ENCODE data around the gene PSMA6. TPM values are rescaled to one million over a fixed set of nuclear protein-coding genes. Genes with fewer than 3 reads are reported as not detected.

PSMA6 gene
- total RNA-seq, 4 donors from 2014 or later, result 70.5 to 143 (median 112) TPM

DNA sequence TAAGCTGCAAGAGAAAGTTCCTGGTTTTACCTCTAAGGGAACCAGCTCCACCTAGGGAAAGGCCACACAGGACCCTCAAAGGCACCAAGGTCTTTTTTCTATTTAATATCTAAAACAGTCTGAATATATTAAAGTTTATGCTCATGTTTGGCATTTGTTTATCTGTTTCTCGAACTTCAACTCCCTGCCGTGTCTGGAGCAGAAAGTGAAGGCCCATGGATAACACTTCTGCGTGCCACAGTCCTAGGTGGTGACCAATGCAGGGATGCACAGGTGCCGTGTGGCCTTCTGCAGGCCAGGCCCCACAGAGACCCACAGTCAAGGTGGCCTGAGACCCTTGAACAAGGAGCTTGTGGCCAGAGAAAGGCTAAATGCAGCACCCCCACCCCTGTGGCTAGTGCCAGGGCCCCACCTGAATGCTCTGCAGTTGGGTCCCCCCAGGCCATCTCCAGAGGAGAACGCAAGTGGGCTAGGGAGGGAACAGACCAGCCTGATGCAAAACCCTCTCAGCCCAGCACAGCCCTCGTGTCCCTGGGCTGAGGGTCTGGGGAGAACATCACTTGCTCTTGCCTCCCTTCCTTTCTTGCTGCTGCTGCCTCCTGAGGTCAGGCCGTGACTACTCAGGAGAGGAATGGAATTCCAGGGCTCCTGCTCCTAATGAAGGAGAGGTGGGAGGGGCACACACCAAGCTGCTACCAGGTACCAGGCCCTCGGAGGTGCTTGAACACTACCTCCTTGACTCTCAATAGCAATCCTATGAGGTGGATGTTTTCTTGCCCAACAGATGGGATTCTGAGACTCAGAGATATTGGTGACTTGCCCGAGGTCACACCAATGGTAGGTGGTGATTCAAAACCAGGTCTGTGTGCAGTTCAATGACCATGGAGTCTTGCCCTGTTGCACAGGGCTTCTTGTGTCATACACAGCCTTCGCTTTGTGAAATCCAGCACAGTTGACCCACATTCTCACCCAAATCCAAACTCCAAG, 45.4 kb downstream of the PSMA6 start:
- peak overlapping the region in 3 of 4 donors; percentile 3 to 21 (median 16) for H3K4me3 ChIP-seq
- H3K36me3 ChIP-seq, result no peaks in the 10 kb centered on the region
- DNase-seq (ENCODE audit: extremely low spot score), result no peak
- H3K4me1 ChIP-seq, result peaks cover 73 to 99% (median 98%) of the 10 kb centered on the region in 4 donors
- H3K9me3 ChIP-seq, result no peaks in the 10 kb centered on the region
- intact Hi-C loops (cut with DNase I), result loop anchor here (2.0 kb wide), 1 partner anchor 65 kb away; no protein-coding TSS in a partner anchor
- WGBS, result 73% methylated on average over 9 of the region's 10 CpGs
- TF ChIP-seq POLR2AphosphoS5 (IDR thresholded peaks at IDR 0.05) (no peak), POLR2A (IDR thresholded peaks at IDR 0.05; ENCODE audit: low read depth) (no peak)
- no peaks in the 10 kb centered on the region for H3K27me3 ChIP-seq
- H3K27ac ChIP-seq (replicated peaks in 1 of 4), result peak overlapping the region; percentile 92 to 96 (median 94)

GRCh38 chr14:35338731-35339405, 46.7 kb downstream of the PSMA6 start:
- peak overlapping the region; percentile 92 to 96 (median 94) for H3K27ac ChIP-seq (replicated peaks in 1 of 4)
- no peaks in the 10 kb centered on the region for H3K36me3 ChIP-seq
- intact Hi-C loops (cut with DNase I), result no loop called here
- H3K4me3 ChIP-seq, result no peak overlapping the region
- no peak for DNase-seq (ENCODE audit: extremely low spot score)
- WGBS, result 95% methylated on average over 14 of the region's 16 CpGs
- no peaks in the 10 kb centered on the region for H3K9me3 ChIP-seq
- H3K4me1 ChIP-seq, result peaks cover 79 to 100% (median 99%) of the 10 kb centered on the region in 4 donors
- H3K27me3 ChIP-seq, result no peaks in the 10 kb centered on the region
- no peak for TF ChIP-seq POLR2AphosphoS5 (IDR thresholded peaks at IDR 0.05)
- TF ChIP-seq POLR2A (IDR thresholded peaks at IDR 0.05; ENCODE audit: low read depth), result no peak
- TF ChIP-seq, protein P1, sequence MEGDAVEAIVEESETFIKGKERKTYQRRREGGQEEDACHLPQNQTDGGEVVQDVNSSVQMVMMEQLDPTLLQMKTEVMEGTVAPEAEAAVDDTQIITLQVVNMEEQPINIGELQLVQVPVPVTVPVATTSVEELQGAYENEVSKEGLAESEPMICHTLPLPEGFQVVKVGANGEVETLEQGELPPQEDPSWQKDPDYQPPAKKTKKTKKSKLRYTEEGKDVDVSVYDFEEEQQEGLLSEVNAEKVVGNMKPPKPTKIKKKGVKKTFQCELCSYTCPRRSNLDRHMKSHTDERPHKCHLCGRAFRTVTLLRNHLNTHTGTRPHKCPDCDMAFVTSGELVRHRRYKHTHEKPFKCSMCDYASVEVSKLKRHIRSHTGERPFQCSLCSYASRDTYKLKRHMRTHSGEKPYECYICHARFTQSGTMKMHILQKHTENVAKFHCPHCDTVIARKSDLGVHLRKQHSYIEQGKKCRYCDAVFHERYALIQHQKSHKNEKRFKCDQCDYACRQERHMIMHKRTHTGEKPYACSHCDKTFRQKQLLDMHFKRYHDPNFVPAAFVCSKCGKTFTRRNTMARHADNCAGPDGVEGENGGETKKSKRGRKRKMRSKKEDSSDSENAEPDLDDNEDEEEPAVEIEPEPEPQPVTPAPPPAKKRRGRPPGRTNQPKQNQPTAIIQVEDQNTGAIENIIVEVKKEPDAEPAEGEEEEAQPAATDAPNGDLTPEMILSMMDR (IDR thresholded peaks at IDR 0.05), result no peak
- no peak for TF ChIP-seq EP300 (IDR thresholded peaks at IDR 0.05)

GRCh38 chr14:35339761-35340406, 47.7 kb downstream of the PSMA6 start:
- no peaks in the 10 kb centered on the region for H3K36me3 ChIP-seq
- H3K9me3 ChIP-seq, result no peaks in the 10 kb centered on the region
- intact Hi-C loops (cut with DNase I), result loop anchor here (5.0 kb wide), 1 partner anchor 42 kb away; no protein-coding TSS in a partner anchor
- H3K4me3 ChIP-seq, result no peak overlapping the region
- peaks cover 72 to 97% (median 92%) of the 10 kb centered on the region in 4 donors for H3K4me1 ChIP-seq
- WGBS, result 57% methylated on average over 12 of the region's 12 CpGs
- no peak for DNase-seq (ENCODE audit: extremely low spot score)
- peak overlapping the region; percentile 92 to 96 (median 94) for H3K27ac ChIP-seq (replicated peaks in 1 of 4)
- TF ChIP-seq, protein P1 (IDR thresholded peaks at IDR 0.05), result no peak
- TF ChIP-seq EP300 (IDR thresholded peaks at IDR 0.05), result no peak
- TF ChIP-seq POLR2AphosphoS5 (IDR thresholded peaks at IDR 0.05), result no peak
- peak; percentile 17 for TF ChIP-seq POLR2A (IDR thresholded peaks at IDR 0.05; ENCODE audit: low read depth)
- no peaks in the 10 kb centered on the region for H3K27me3 ChIP-seq

GRCh38 chr14:35340616-35341453, 48.7 kb downstream of the PSMA6 start:
- DNase-seq (ENCODE audit: extremely low spot score), result no peak
- Histone ChIP-seq H3K27ac (replicated peaks in 1 of 4) (peak overlapping the region; percentile 92 to 96 (median 94)), H3K4me3 (peak overlapping the region in 3 of 4 donors; percentile 3 to 45 (median 44)), H3K9me3 (no peaks in the 10 kb centered on the region), H3K36me3 (no peaks in the 10 kb centered on the region), H3K4me1 (peaks cover 63 to 87% (median 83%) of the 10 kb centered on the region in 4 donors), H3K27me3 (no peaks in the 10 kb centered on the region)
- 94% methylated on average over 11 of the region's 14 CpGs for WGBS
- TF ChIP-seq POLR2A (IDR thresholded peaks at IDR 0.05; ENCODE audit: low read depth) (no peak), POLR2AphosphoS5 (IDR thresholded peaks at IDR 0.05) (no peak), EP300 (IDR thresholded peaks at IDR 0.05) (no peak)
- TF ChIP-seq, protein P1 (IDR thresholded peaks at IDR 0.05), result no peak
- intact Hi-C loops (cut with DNase I), result loop anchor here (5.0 kb wide), 1 partner anchor 41 kb away; no protein-coding TSS in a partner anchor

Data from esophagus muscularis mucosa (tissue), 4 donors.